ENCODE results near the gene CFAP53.

CFAP53 gene

DNA sequence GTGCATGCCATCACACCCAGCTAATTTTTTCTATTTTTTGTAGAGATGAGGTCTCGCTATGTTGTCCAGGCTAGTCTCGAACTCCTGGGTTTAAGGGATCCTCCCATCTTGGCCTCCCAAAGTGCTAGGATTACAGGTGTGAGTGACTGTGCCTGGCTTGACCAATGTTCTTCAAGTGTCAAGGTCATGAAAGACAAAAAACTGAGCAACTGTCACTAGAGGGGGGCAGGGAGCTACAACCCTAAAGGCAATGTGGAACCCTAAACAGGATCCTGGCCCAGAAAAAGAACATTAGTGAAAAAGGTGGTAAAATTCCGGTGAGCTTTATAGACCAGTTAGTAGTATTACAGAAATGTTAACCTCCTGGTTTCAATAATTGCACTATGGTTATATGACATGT lies 78.6 kb downstream of the CFAP53 start:
- DNase-seq (ENCODE audit: low read depth in 2 of 2), result no peak
- no peak overlapping the region for H3K4me3 ChIP-seq (replicated peaks in 1 of 2; ENCODE audit: low read depth in 2 of 2, low read length in 2 of 2)
- TF ChIP-seq, protein P1, sequence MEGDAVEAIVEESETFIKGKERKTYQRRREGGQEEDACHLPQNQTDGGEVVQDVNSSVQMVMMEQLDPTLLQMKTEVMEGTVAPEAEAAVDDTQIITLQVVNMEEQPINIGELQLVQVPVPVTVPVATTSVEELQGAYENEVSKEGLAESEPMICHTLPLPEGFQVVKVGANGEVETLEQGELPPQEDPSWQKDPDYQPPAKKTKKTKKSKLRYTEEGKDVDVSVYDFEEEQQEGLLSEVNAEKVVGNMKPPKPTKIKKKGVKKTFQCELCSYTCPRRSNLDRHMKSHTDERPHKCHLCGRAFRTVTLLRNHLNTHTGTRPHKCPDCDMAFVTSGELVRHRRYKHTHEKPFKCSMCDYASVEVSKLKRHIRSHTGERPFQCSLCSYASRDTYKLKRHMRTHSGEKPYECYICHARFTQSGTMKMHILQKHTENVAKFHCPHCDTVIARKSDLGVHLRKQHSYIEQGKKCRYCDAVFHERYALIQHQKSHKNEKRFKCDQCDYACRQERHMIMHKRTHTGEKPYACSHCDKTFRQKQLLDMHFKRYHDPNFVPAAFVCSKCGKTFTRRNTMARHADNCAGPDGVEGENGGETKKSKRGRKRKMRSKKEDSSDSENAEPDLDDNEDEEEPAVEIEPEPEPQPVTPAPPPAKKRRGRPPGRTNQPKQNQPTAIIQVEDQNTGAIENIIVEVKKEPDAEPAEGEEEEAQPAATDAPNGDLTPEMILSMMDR (IDR thresholded peaks at IDR 0.05; ENCODE audit: low read depth, low read length), result no peak

DNA sequence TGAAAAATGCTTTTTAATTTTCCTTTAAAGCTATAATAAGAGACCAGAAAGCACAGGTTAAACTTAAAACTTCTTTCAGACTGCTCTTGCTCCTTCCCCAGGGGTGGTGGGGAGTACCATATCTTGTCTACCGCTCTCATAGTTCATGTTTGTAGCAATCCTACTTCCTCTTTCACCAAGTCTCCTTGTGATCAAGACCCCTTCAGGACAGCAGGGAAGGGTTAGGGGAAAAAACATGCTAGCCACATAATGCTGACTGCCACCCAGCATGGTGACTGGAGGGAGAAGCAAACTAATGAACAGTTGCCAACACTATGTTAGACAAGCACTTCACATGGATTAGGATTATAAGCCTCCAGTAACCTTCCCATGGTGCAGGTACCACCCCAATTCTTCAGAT lies 79.9 kb downstream of the CFAP53 start:
- TF ChIP-seq, protein P1 (IDR thresholded peaks at IDR 0.05; ENCODE audit: low read depth, low read length), result no peak
- DNase-seq (ENCODE audit: low read depth in 2 of 2), result no peak
- no peak overlapping the region for H3K4me3 ChIP-seq (replicated peaks in 1 of 2; ENCODE audit: low read depth in 2 of 2, low read length in 2 of 2)

DNA sequence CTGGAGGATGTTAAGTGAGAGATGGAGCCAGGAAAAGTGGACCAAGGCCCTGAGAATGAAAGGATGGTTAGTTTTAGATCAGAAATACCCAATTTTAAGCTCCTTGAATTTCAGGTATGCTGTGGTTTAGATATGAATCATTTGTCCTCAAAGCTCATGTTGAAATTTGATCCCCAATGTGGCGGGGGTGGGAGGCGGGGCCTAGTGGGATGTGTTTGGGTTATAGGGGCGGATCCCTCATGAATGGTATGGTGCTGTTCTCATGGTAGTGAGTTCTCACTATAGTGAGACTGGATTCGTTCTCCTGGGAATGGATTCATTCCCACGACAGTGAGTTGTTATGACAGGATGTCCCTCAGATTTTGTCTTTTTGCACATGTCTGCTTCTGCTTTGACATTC lies 82.7 kb downstream of the CFAP53 start:
- peak in 1 of 2 donors; percentile 22 for DNase-seq (ENCODE audit: low read depth in 2 of 2)
- TF ChIP-seq, protein P1 (IDR thresholded peaks at IDR 0.05; ENCODE audit: low read depth, low read length), result no peak
- H3K4me3 ChIP-seq (replicated peaks in 1 of 2; ENCODE audit: low read depth in 2 of 2, low read length in 2 of 2), result no peak overlapping the region

DNA sequence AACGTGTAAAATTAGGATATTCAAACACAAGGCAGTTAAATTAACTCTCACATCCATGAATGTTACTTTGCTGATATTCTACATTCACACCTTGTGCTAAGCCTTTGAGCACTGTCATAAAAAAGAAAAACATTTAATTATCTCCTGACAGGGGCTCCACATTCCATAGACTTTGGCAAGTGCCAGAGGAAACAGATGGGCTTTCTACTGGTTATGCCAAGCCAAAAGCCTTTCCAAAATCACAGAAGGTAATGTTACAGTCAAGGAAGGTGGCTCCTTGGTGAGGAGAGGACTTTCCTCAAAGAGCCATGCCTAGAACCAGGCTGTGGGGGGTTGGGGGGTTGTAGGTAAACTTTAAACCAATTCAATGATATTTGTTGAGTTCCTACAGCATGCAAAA lies 83.8 kb downstream of the CFAP53 start:
- DNase-seq (ENCODE audit: low read depth in 2 of 2), result no peak

DNA sequence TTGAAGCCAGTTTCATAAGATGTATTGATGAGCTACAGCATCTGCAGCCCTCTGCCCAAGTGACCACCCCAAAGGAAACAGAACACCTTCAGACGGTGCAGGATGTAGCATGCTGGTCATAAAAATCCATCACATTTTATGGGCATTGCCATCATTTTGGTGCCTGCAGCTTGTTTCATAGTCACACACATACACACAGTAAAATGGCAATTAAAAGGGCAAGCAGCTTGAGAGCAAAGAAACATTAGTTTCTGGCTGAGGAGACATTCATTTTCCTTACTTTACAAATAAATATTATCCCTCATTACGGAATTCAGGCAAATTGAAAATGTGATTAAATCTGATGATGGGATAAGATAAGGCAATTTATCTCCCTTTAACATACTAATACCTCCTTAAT lies 84.7 kb downstream of the CFAP53 start:
- TF ChIP-seq, protein P1 (IDR thresholded peaks at IDR 0.05; ENCODE audit: low read depth, low read length), result no peak
- no peak for DNase-seq (ENCODE audit: low read depth in 2 of 2)
- no peak overlapping the region for H3K4me3 ChIP-seq (replicated peaks in 1 of 2; ENCODE audit: low read depth in 2 of 2, low read length in 2 of 2)

More for the DNA sequence above, 83.8 kb downstream of the CFAP53 start:
- H3K4me3 ChIP-seq (replicated peaks in 1 of 2; ENCODE audit: low read depth in 2 of 2, low read length in 2 of 2), result no peak overlapping the region
- TF ChIP-seq, protein P1 (IDR thresholded peaks at IDR 0.05; ENCODE audit: low read depth, low read length), result no peak

DNA sequence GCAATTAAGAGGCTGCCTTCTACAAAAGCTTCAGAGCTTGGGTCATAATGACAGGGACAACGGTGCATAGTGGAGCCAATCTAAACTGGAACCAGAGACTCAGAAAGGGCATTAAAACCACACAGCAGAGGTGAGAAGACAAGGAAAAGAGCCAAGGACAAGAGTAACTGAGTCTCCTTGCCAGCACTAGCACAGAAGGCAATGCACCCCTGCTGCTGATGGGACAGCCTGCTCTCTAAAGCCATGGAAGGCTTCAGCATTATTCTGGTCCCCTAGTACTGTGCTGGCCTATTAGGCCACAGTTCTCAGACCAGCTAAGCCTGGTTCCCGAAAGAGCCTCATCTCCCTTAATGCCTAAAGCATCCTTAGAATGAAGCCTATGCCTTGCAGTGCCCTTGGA lies 86.8 kb downstream of the CFAP53 start:
- TF ChIP-seq, protein P1 (IDR thresholded peaks at IDR 0.05; ENCODE audit: low read depth, low read length), result no peak
- no peak for DNase-seq (ENCODE audit: low read depth in 2 of 2)
- no peak overlapping the region for H3K4me3 ChIP-seq (replicated peaks in 1 of 2; ENCODE audit: low read depth in 2 of 2, low read length in 2 of 2)

DNA sequence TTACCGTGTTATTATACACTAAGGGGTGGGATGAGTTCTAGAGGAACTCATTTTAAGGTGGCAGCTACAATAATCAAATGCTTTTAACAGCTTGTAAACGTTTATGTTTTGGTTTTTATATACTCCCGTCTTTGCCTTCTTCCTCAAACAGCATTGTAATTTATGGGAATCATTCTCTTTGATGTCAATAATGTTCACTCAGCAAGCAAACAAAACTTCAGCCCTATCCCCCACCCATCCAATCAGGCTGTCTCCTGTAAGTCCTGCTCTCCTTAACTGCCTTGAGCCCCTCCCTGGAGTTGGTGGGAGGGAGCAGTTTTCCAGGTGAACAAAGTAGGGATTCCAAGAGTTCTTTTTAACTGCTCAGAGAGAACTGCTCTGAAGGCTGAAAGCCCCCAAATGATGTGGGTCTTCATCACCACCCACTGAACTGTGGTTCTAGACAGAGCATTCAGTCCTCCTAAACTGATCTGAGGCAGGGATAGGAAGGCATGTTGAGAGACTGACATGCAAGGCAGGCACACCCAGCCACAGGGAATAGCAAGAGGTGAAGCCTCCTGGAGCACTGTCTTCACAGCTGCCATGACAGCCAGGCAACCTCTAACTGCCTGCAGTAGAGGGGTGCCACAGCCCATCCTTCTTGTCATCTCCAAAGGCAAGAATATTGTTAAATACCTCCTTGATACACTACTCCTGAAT lies 88.9 kb downstream of the CFAP53 start:
- no peak for DNase-seq (ENCODE audit: low read depth in 2 of 2)
- H3K4me3 ChIP-seq (replicated peaks in 1 of 2; ENCODE audit: low read depth in 2 of 2, low read length in 2 of 2), result no peak overlapping the region
- TF ChIP-seq, protein P1 (IDR thresholded peaks at IDR 0.05; ENCODE audit: low read depth, low read length), result no peak

All from cardiac fibroblast (primary cell).